HG02970 (cell line): ENCODE results near the gene FAM200C.

Experiments used
- ATAC-seq: cut with Tn5 transposase; IDR thresholded peaks from one replicate; pipeline ENCODE4 v1.9.1; 2021; ENCODE audit warnings: mild to moderate bottlenecking, moderate library complexity, moderate number of reproducible peaks; ENCODE audit not compliant: unreplicated experiment, low FRiP score

Gene FAM200C

GRCh38 chr5:160420331-160420610, 20.4 kb upstream of the FAM200C start:
- ATAC-seq, result no peak

DNA sequence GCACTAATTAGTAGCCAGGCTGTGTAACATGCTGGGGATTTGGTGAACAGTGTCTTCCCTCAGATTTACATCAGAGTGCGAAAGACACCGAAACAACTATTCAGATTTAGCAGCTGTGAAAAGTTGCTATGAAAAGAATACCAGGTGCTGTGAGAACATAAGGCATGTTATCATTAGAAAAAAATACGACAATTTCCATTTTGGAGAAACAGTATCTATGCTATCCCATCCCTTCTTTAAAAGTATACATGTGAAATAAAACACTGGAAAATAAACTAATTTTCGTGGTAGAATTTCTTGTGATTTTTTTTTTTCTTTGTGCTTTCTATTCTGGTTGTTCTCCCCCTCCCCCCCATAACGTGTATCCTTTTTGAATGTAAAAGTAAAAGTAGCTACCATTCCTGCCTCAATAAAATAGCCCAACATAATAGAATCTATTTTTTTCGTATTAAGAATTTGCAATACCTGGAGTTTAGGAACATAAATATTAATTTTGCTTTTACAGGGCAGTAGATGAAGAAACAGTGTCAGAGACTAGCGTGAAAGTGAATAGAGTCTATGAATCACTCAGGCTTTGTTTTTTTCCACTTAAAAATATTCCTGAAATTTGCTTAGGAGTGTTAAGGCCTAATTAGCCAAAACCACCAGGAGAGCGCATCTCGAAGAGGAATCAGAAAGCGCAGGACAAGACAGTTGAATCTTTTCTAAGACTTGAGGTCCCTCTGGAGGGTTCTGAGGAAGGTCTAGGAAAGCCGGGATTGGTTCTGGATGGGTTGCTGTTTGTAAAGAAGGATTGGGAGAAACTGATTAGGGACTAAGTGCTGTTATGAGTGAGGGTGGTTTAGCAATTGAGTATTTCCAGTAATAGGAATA, 19.8 kb upstream of the FAM200C start:
- ATAC-seq, result no peak

- peak; percentile 74 for ATAC-seq
These were observed 19.0 kb upstream of the FAM200C start, which contains the start of gene SLU7 for GRCh38 chr5:160418561-160419457. SLU7 (minus strand) TSS chr5:160419081; CDS start chr5:160415294, 3,787 bp downstream.

GRCh38 chr5:160398806-160399205, 1.0 kb downstream of the FAM200C start:
- no peak for ATAC-seq

- no peak for ATAC-seq
These were observed 2.4 kb downstream of the FAM200C start for GRCh38 chr5:160397492-160397891.

DNA sequence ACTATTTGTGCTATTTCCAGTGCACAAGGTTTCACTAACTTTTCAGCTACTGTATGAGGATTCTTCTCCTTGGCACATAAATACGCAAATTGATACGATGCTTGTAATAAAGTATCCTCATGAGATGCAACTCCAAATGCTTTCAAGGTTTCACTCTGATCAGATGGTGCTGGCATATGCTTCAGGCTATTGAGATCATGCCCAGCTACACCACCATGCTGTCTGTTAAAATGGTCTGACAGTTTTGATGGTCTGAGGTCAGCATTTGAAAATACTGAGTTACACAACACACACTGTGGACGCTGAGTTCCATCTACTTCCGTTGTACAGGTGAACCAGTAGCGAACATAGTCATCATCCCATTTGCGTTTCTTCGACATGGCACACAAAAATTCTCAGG, 4.7 kb downstream of the FAM200C start:
- no peak for ATAC-seq

DNA sequence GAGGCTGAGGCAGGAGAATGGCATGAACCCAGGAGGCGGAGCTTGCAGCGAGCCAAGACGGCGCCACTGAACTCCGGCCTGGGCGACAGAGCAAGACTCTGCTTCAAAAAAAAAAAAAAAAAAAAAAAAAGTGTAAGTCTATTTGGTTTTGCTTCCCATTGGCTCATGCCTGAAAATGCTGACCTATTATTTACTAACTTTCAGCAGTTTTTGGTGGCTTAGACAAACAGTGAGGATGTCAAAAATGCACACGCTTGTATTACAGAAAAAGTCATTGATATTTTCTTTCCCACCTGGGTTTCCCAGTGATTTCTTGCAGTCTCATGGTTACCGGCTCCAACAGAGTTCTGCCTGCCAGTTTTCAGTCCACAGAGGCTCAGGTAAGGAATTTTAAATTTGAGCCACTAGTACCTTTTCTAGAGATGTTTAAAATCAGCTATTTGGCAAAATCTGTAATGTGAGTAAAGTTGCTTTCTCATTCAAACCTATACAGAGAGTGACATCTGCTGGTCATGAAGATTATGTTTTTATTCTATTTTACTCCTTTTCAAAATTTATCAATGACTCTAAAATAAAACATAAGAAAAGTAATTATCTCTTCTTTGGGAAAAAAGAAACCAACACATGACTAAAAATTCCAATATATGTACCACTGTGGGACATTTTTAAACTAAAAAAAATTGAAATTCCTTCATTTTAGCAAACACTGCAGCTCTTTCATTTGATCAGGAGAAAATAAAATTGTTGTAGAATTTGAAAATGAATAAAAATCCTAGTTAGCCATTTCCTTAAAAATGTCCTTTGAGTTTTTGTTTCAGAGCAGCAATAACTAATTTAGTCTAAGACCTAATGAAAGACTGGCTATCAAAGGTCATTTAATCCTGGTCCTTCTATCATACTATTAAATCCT, 8.8 kb downstream of the FAM200C start:
- no peak for ATAC-seq

- ATAC-seq, result no peak
These were observed 12.4 kb downstream of the FAM200C start for GRCh38 chr5:160387445-160387844.

- ATAC-seq, result no peak
These were observed 14.4 kb downstream of the FAM200C start for GRCh38 chr5:160385496-160385895.

DNA sequence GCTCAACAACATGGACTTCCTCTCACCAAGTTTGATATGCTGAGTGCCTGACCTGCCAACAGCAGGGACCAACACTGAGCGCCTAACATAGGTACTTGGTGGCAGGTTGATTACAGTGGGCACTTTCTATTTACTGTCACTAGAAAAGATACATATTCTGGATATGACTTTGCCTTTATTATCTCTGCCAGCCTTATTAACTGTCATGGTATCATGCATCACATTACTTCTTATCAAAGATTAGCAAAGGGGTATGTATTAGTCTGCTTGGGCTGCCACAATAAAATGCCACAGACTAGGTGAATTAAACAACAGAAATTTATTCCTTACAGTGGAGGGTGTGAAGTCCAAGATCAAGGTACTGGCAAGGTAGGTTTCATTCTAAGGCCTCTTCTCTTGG, 15.2 kb downstream of the FAM200C start:
- ATAC-seq, result no peak

- no peak for ATAC-seq
These were observed 17.5 kb downstream of the FAM200C start for GRCh38 chr5:160382346-160382745.

DNA sequence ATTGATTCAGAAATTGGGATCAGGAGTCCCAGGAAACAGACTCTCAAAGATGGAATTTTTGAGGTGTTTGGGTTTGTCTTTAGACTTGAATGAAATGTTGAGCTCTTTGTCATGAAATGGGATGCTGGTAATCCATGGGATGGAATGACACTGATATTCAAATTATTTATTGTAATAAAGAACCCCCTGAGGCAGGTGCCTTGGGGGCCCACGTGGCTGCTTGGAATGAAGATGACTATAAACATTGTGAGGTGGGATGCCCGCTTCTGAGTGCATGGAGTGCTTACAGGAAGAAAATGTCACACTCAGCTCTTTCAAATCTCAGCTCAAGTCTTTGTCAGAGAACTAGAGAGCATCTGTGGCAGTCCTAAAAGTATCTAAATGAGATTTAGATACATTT, 19.8 kb downstream of the FAM200C start:
- ATAC-seq, result no peak

DNA sequence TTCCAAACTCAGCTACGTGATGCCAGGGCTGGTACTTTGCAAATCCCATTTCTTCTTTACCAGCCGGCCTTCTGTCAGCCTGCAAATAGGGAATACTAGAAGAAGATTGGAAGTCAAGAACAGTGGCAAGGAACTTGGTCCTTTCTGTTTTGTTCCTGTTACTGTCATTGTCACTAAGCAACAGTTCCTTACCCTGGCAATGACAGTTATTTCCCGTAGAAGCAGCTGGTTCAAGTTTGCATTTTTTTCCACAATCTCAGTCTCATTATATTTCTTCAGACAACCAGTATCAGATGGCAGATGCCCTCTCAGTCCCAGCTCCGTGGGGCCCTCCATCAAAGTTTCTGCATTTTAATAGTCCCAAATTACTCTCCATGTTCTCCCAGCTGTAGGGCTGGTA, 20.3 kb downstream of the FAM200C start:
- no peak for ATAC-seq

- no peak for ATAC-seq
These were observed 21.5 kb downstream of the FAM200C start for GRCh38 chr5:160378330-160378729.

DNA sequence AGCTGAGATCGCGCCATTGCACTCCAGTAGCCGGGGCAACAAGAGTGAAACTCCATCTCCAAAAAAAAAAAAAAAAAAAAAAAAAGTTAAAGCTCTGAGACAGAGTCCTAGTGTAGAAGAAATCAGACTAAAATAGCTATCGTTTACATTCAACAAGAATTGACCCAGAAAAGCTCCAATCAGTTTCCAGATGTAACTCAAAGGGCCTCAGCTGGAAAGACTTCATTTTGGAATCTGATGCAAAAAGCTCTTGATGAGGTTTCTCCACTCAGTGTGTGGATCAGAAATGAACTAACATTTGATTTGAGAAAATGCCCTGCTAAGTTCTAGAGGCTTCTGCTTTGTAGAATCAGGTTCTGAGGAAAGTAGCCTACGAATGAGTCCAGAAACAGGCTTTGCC, 22.2 kb downstream of the FAM200C start:
- ATAC-seq, result no peak

DNA sequence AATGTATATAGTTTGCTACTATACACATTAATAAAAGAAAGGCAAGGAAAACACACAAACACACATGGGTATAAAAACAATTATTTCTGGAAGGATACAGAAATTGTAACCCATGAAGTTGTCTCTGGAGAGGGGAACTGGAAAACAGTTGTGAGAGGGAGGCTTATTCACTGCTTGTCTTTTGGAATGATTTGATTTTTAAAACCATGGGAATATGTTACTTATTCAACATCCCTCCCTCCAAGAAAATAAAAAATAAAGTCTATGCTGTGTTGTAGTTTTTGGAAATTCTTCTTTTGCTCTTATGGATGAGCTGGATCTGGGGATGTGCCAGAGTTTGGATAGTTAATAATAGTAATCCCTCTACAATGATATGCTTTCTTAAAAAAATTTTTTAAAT, 23.4 kb downstream of the FAM200C start:
- no peak for ATAC-seq

GRCh38 chr5:160375701-160376100, 24.2 kb downstream of the FAM200C start:
- ATAC-seq, result no peak

DNA sequence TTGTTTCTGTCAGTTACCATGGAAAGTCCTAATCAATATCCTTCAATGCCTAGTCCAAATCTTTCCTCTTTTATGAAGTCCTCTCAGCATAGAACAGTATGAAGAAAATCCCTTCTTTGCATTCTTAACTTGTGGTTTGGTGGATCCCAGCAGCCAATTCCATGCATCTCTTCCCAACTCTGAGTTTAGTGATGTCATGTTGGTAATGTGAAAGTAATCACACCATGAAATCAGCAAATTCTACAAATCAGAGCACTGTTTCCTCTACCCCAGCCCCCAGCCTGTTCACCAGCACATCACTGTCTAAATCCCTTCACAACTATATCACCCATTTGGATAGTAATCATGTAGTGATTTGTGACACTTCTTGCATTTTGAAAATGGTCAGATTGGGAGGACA, 24.7 kb downstream of the FAM200C start:
- no peak for ATAC-seq

- no peak for ATAC-seq
These were observed 28.6 kb downstream of the FAM200C start for GRCh38 chr5:160371294-160371693.

GRCh38 chr5:160370713-160371034, 29.2 kb downstream of the FAM200C start:
- ATAC-seq, result no peak
